HG03575 (cell line): Measurements from ENCODE around the gene DGKA.
A peak's percentile ranks its signal among the peaks of the same experiment; 100 is the strongest.
"Not testable (repeated sequence)": the region's sequence is repeated elsewhere in the genome, so short reads cannot be mapped to it uniquely, and the experiment has no call there.

Experiments
- ATAC-seq: cut with Tn5 transposase; IDR thresholded peaks from one replicate; pipeline ENCODE4 v1.9.1; 2021; ENCODE audit not compliant: unreplicated experiment, insufficient number of reproducible peaks, low FRiP score; ENCODE audit errors: extremely low read depth

The DGKA gene

GRCh38 chr12:55963760-55964159 is 32.8 kb downstream of the DGKA start:
- no peak for ATAC-seq

GRCh38 chr12:55965240-55965639 is 34.3 kb downstream of the DGKA start:
- ATAC-seq: no peak

- no peak for ATAC-seq
These were observed 35.0 kb downstream of the DGKA start, which contains the start of gene PMEL for GRCh38 chr12:55965941-55966407. TSS of gene PMEL (minus strand) at chr12:55966042. CDS start at chr12:55966011, 31 bp downstream.

- ATAC-seq: peak; percentile 40
These were observed 35.7 kb downstream of the DGKA start, which contains the start of gene CDK2 for GRCh38 chr12:55966408-55967281. TSS of gene CDK2 (plus strand) at chr12:55966830. CDS start at chr12:55967009, 179 bp downstream.

- no peak for ATAC-seq
These were observed 38.4 kb downstream of the DGKA start for GRCh38 chr12:55969356-55969755.

- ATAC-seq: no peak
These were observed 39.8 kb downstream of the DGKA start for GRCh38 chr12:55970775-55971174.

- no peak for ATAC-seq
These were observed 41.1 kb downstream of the DGKA start for GRCh38 chr12:55972042-55972441.

GRCh38 chr12:55972456-55972855 is 41.5 kb downstream of the DGKA start:
- ATAC-seq: no peak

GRCh38 chr12:55972911-55973598 is 42.1 kb downstream of the DGKA start:
- ATAC-seq: no peak

- ATAC-seq: peak; percentile 90
These were observed 42.8 kb downstream of the DGKA start, which contains the start of gene RAB5B for GRCh38 chr12:55973599-55974307. TSS of gene RAB5B (plus strand) at chr12:55974078. CDS start at chr12:55986961, 12,883 bp downstream.

GRCh38 chr12:55974308-55974730 is 43.4 kb downstream of the DGKA start:
- no peak for ATAC-seq

- ATAC-seq: no peak
These were observed 47.4 kb downstream of the DGKA start for GRCh38 chr12:55978393-55978792.

- no peak for ATAC-seq
These were observed 48.1 kb downstream of the DGKA start for GRCh38 chr12:55979069-55979468.

- not testable (repeated sequence) for ATAC-seq
These were observed 50.9 kb downstream of the DGKA start for GRCh38 chr12:55981882-55982281.

- no peak for ATAC-seq
These were observed 51.5 kb downstream of the DGKA start for GRCh38 chr12:55982319-55982936.

- ATAC-seq: no peak
These were observed 52.4 kb downstream of the DGKA start for GRCh38 chr12:55983232-55983842.

GRCh38 chr12:55984861-55985260 is 53.9 kb downstream of the DGKA start:
- no peak for ATAC-seq

GRCh38 chr12:55985341-55985740 is 54.4 kb downstream of the DGKA start:
- ATAC-seq: no peak
